ENCODE data around the gene ERC1.

The ERC1 gene

DNA sequence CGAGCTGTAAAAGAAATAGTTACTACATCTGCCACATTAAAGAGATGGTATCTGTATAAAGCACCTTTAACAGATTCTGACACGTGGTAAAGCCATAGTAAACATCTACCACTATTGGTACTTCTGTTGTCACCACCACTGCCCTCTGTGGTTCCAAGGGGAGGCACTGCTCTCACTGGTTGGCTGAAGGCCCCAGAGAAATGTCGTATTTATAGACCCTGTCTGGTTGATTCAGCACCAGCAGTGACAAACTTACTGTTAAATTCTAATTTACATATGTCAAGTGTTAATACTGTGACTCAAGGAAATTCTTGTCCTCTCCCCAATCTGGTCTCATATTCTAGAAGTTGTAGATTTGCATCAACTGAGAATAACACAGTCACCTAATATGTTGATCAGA is 281.1 kb downstream of the ERC1 start:
- no peak for DNase-seq (ENCODE audit: low spot score)
- CTCF ChIA-PET = interaction anchor here (0.5 kb wide), 1 partner anchor 21 kb away, joined by 6 read pairs; no protein-coding TSS in a partner anchor
- POLR2A ChIA-PET (ENCODE audit: low non-redundant PET) = no interaction called here
- H3K27ac ChIP-seq = no peak overlapping the region
- no peak for TF ChIP-seq CTCF (conservative IDR thresholded peaks at IDR 0.05; ENCODE audit: low read depth)

- CTCF ChIA-PET = interaction anchor here (0.6 kb wide), 1 partner anchor 11 kb away, joined by 5 read pairs; no protein-coding TSS in a partner anchor
- no peak for TF ChIP-seq CTCF (conservative IDR thresholded peaks at IDR 0.05; ENCODE audit: low read depth)
- DNase-seq (ENCODE audit: low spot score) = no peak
- POLR2A ChIA-PET (ENCODE audit: low non-redundant PET) = no interaction called here
- no peak overlapping the region for H3K27ac ChIP-seq
These were observed 282.0 kb downstream of the ERC1 start for GRCh38 chr12:1273051-1273450.

- DNase-seq (ENCODE audit: low spot score) = no peak
- no peak overlapping the region for H3K27ac ChIP-seq
- ChIA-PET POLR2A (ENCODE audit: low non-redundant PET) (no interaction called here), CTCF (no interaction called here)
- no peak for TF ChIP-seq CTCF (conservative IDR thresholded peaks at IDR 0.05; ENCODE audit: low read depth)
These were observed 286.9 kb downstream of the ERC1 start for GRCh38 chr12:1277905-1278304.

- no peak for DNase-seq (ENCODE audit: low spot score)
- no peak overlapping the region for H3K27ac ChIP-seq
- ChIA-PET POLR2A (ENCODE audit: low non-redundant PET) (no interaction called here), CTCF (interaction anchor here (0.6 kb wide), 1 partner anchor 348 kb away, joined by 3 read pairs; no protein-coding TSS in a partner anchor)
- TF ChIP-seq CTCF (conservative IDR thresholded peaks at IDR 0.05; ENCODE audit: low read depth) = no peak
These were observed 288.0 kb downstream of the ERC1 start for GRCh38 chr12:1279050-1279449.

- ChIA-PET CTCF (no interaction called here), POLR2A (ENCODE audit: low non-redundant PET) (no interaction called here)
- no peak for TF ChIP-seq CTCF (conservative IDR thresholded peaks at IDR 0.05; ENCODE audit: low read depth)
- no peak for DNase-seq (ENCODE audit: low spot score)
- H3K27ac ChIP-seq = no peak overlapping the region
These were observed 289.0 kb downstream of the ERC1 start for GRCh38 chr12:1280059-1280458.

DNA sequence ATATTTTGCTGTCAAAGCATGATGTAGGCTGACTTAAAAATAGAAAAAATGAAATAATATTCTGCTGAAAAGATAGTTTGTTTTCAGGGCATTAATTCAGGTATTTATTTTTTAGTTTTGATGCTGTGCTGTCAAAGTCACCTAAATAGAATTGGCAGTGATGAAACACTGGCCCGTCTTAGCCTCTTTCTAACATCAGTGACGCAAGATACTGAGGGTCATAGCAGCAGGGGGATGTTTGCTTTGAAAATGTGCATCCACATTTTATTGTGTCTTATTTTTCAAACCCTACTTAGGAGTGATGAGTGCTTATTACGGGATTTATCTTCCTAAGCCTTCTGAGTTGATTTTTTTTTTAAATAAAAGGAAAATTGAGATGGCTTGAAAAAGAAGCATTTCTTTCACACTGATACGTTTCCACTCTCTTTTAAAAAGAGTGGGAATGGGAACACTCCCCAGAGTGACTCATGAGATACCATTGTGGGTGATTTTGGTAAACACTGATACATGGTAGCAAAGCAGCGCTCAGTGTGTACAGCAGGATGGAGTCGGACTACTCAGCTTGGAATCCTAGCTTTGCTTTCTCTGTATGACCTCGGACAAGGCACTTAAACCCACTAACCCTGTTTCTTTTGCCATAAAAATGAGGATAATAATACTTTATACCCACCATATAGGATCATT is 290.8 kb downstream of the ERC1 start:
- no peak for TF ChIP-seq CTCF (conservative IDR thresholded peaks at IDR 0.05; ENCODE audit: low read depth)
- no peak overlapping the region for H3K27ac ChIP-seq
- ChIA-PET POLR2A (ENCODE audit: low non-redundant PET) (no interaction called here), CTCF (interaction anchor here (0.5 kb wide), 1 partner anchor 12 kb away, joined by 3 read pairs; no protein-coding TSS in a partner anchor)
- no peak for DNase-seq (ENCODE audit: low spot score)

All from RWPE1 (cell line).